GM19438 (cell line): Measurements from ENCODE around the gene GDF2.

Source experiments
- ATAC-seq: cut with Tn5 transposase; IDR thresholded peaks from one replicate; pipeline ENCODE4 v1.9.1; 2021; ENCODE audit warnings: low read depth; ENCODE audit not compliant: unreplicated experiment

GDF2 gene

DNA sequence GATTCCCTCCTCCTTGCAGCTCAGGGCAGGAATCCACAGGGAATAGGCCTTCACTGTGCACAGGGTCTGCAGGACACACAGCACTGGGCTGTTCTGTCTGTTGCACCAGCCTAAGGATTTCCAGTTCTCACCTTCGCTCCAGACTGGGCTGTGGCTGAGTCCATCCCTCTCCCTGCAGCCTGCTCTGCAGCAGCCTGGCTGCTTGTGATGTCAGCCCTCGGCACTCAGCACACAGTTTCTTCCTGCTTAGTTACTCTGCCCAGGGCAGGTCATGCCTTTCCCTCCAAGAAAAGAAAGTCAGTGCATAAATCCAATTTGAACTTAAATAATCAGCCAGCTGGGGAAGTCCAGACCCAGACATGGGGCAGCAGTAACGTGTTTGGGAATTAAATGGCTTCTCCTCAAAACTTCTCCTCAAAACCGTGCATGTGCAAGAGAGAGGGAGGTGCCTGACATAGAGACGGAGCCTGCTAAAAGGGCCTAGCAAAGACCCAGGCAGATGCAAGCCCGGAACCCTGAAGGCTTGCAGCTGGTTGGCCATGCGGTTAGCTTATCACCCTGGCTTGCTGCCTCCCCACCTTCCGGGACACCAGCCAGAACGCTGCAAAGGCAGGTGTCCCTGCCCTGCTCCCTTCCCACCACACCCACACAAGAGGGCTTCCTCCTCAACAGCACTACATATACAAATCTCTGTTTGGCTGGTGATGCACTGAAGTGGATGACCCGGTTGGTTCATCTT is 10.9 kb upstream of the GDF2 start:
- no peak for ATAC-seq

DNA sequence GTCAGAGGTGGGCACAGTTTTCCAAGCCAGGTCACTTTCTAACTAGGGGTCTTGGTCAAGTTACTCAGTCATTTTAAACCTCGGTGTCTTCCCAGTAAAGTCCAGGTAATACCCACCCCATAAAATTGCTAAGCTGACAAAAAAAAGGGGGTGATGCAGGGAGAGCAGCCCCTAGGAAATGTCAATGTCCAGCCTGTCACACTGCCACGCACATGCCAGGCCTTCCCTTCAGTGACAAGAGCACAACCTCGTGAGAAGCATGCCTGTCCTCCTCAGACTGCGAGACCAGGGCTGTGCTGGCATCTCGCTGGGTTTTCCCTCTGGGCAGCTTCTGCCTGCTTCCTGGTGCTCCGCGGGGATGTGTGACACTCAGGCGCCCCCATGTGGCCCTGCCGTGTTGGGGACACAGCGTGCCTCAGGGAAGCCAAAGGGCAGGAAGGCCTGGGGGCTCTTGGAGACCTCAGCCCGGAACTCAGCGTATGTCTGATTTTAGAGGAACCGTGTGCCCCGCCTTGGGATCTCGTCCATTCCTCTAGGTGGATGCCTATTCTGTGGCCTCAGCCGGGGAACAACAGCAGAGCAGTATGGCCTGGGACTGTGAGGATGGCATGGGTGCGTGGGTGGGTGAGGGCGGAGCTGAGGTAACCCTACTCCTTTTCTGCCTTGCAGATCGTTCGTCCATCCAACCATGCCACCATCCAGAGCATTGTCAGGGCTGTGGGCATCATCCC is 10.2 kb upstream of the GDF2 start:
- ATAC-seq, result no peak

DNA sequence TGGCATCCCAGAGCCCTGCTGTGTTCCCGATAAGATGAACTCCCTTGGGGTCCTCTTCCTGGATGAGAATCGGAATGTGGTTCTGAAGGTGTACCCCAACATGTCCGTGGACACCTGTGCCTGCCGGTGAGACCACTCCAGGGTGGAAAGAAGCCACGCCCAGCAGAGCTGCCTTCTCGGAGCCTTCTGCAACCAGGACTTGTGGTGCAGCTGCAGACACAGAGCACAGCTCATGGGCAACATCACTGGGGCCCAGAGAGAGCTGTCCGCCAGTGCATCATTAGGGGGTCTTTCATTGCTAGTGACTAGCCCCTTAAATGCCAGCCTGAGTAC is 9.6 kb upstream of the GDF2 start:
- ATAC-seq, result no peak

DNA sequence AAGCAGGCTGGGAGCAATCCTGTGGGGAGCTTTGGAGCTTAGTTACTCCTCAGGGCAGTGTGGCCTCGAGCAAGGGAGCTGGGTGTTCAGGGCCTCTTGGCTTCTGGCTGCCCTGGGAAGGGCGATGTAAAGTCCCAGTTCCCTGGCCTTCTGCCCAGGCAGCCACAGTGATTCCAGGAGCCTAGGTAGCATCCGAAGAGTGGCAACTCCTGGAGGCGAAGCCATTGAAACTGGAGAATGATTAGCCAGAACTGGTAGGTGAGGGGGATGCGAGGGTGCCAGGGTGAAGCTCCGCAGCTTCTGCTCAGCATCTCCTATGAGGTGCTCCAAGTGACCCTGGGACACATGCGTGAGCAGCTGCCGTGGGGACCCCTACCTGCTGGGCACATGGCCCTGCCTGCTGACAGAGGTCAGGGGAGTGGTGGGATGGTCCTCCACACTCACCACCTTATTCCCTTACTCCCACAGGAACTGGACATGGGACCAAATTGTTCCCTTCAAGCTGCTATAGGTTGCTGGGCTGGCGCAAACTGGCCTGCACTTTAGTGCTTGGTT is 7.8 kb upstream of the GDF2 start:
- ATAC-seq, result no peak

DNA sequence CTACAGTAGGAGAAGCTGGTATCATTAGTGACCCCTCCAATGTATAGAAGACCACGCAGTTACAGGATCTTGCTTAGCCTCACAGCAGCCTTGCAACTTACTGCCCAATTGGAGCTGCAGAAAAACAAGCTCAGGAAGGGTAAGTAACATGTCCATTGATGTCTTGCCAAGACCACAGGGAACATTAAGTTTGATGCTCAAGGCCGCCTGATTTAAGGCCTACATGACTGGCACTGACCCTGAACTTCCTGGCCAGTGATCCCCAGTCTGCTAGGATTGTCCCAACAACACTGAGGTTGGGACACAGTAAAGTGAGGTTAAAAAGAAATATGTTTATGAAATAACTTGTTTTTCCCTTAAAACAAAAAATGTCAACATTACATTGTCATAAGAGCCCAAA is 6.8 kb upstream of the GDF2 start:
- ATAC-seq, result no peak

DNA sequence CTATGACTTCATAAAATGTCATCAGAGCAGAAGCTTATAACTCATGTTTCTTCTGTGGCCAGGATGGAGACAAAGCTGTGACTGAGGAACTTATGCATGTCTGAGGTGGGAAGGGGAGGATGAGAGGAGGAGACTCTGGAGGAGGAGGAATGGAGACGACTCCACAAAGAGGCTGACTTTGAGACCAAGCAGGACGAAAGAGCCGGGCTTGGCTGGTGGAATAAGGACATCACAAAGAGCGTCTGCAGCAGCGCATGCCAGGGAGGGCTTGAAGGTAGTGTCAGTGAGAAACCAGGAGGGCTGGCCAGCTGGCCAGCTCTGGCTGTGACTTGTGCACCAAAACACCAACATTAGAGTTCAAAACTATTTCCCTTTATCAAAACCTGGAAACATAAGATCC is 6.1 kb upstream of the GDF2 start:
- no peak for ATAC-seq

DNA sequence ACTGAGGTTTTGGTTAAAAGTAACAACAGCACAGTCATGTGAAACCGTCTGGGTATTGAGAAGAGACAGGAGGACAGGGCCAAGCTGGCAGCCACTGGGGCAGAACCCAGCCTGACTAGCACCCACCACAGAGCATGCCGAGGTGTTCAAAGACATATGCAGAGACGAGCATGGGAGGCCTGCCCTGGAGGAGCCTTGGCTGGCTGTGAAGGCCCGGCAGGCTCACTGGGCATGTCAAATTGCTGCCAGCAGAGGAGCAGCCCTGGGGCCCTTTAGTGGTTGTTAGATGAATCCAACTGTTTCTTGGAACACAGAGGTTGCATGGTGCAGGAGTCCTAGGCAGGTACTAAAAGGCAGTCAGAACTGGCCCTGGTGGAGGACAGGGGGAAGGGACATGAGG is 5.0 kb upstream of the GDF2 start:
- no peak for ATAC-seq

DNA sequence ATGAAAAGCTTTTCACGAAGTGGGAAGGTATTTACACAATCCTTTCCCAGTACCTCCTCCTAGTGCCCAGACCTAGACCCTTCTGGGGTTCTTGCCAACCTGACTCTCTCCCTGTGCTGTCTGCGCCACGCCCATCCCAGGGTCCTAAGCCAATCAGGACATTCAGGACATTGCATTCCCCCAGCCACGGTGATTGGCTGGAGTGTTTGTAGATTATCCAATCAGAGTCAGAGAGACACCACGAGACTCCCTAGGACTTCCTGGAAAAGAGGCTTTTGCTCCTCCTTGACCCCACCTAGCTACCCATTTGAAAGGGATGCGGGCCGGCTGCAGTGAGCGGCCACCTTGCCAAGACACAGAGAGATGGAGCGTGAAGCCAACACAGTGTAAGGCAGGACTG is 3.5 kb upstream of the GDF2 start:
- no peak for ATAC-seq

DNA sequence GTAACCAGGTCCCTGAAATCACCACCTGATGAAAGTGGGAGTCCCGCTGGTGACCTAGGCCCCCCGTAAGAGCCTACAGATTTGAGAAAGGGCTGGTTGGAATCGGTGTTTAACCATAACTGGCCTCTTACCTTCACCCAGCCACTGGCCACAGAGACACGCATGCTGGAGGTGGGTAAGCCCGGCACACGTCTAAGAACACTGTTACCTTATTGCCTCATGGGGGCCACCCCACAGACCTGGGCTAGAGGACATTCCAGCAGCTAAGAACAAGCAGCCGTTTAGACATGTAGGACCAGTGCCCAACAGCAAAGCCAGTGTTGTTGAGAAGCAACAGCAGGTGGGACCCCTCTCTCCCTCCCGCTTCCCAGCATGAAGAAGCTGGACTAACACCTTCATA is 2.5 kb upstream of the GDF2 start:
- no peak for ATAC-seq

DNA sequence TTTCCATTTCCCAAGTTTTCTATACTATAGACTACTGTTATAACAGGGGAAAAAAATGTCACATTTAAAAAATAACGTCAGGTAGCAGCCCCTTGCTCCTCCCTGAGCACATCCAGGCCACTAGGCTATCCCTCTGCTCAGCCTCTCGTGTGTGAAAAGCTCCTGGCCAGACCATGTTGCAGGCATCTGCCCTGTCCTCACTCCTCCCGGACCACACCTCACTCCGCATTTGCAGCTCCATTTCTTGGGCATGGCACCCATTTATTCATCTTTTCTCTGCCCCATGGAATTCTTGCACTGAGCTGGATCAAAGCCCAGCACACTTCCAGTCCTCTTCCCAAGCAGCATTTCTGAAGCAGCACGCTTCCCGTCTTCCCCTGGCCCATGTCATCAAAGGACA is 1.4 kb upstream of the GDF2 start:
- no peak for ATAC-seq

DNA sequence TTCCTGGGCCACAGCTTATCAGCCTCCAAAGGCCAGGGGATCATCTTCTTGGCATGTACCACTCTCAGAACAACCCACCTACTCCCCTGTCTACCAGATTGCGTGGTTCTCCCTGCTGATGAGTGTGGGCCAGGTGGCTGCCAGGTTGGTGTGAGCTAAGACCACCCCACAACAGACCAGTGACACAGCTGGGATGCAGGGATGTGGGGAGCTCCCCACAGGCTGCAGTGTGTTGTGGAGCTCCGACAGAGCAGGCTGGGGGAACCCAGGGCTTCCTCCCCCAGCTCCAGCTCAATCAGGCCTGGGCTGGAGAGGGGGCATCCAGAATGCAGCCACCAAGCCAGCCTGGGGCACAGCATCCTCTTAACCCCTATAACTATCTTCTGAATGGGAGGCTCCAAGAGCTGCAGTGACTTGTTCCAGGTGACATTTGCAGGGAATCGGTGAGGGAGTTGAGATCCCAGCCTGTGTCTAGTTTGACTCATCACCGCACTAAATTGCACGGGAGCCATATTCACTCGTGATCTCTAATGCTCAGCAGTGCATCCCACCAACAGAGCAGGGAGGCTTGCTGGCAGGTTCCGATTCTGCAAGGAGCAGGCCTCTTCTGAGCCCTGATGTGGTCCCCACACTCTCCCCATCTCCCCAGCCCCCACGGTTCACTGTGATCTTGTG is 596 bp upstream of the GDF2 start:
- no peak for ATAC-seq

DNA sequence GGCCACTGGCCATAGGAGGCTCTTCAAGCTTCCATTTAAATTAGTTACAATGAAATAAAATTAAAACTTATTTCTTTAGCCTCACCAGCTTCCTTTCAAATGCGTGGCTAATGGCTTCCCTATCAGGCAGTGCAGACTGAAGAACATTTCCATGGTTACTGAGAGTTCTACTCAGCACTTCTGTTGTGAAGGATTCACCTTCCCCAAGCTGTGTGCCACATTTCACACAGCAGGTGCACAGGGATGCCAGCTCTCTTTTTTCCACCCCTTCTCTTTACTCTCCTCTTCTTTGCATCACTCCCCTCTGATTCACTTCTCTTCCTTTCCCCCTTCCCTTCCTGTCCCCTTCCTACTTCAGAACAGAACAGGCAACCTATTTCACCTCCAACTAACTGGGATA is 833 bp downstream of the GDF2 start:
- ATAC-seq, result no peak

DNA sequence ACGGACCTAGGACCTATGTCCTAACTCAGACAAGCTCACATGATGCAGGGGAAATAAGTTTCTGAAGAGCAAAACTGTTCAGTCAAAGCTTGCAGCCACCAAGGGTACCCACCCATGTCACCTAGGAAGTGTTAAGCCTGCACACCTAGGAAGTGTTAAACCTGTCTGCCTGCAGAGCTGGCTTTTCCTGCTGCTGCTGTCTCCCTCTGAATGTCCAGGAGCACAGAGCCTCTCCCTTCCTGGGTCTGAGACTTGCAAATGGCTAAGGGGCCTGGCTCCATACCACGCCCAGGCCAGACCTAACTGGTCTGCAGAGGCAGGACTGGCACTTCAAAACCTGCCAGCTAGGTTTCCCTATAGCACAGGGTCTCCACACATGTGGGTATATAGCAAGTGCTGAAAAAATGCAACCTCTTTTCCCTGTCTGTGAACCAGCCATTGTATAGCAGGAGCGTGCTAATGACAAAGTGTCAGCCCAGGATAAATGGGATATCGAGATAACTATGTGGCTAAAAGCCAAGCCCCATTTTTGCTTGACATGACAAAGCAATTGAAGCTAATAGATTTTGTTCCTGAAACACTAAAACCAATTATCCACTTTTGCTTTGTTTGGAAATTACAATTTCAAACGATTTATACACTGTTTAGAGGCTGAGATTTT is 1.5 kb downstream of the GDF2 start:
- no peak for ATAC-seq

DNA sequence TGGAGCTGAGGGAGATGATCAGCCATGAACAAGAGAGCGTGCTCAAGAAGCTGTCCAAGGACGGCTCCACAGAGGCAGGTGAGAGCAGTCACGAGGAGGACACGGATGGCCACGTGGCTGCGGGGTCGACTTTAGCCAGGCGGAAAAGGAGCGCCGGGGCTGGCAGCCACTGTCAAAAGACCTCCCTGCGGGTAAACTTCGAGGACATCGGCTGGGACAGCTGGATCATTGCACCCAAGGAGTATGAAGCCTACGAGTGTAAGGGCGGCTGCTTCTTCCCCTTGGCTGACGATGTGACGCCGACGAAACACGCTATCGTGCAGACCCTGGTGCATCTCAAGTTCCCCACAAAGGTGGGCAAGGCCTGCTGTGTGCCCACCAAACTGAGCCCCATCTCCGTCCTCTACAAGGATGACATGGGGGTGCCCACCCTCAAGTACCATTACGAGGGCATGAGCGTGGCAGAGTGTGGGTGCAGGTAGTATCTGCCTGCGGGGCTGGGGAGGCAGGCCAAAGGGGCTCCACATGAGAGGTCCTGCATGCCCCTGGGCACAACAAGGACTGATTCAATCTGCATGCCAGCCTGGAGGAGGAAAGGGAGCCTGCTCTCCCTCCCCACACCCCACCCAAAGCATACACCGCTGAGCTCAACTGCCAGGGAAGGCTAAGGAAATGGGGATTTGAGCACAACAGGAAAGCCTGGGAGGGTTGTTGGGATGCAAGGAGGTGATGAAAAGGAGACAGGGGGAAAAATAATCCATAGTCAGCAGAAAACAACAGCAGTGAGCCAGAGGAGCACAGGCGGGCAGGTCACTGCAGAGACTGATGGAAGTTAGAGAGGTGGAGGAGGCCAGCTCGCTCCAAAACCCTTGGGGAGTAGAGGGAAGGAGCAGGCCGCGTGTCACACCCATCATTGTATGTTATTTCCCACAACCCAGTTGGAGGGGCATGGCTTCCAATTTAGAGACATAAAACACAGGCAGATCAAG is 3.3 kb downstream of the GDF2 start:
- ATAC-seq, result no peak

DNA sequence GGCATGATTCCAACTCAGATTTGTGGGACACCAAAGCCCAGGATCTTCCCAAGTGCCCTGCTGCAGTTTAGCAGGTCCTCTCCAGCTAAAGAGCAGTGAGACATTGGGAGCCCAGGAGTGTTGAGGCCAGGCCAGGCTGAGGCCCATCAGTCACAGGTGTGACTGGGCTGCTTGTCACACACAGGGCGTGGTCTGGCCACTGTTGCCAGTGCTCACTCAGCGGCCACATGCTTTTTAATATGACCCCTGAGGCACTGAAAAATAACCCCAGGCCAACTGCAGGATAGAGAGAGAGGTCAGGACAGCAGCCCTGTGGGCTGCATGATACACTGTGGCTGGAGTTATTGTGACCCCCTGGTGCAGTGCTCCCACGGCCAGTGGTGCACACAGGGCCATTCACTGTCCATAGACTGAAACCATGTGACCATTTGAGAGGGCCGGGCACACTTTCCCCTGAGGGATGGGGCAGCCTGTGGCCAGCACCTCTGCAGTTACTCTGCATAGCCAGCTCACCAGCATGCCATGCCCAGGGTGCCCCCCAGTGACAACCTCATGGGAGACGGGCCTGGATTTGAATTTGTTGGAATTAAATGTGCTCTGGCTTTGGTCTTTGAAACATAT is 4.2 kb downstream of the GDF2 start:
- no peak for ATAC-seq

DNA sequence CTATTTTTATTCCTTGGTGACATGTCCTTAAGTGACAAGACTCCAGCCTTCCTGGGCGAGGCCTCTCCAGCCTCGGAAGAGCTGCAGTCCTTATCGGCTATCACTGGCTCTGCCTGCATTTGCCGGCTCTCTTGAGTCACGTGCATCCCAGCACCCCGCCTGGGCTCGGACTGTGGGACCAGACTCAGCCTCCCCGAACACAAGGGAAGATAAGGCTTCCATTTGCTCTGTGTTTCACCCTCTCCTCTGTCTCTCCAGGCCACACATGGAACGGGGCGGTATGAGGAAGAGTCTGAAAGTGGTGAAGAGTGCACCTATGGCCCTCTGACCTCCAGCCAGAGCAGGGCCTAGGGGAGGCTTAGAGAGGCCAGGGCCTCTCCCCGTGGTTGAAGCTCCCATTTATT is 4.7 kb downstream of the GDF2 start:
- no peak for ATAC-seq

DNA sequence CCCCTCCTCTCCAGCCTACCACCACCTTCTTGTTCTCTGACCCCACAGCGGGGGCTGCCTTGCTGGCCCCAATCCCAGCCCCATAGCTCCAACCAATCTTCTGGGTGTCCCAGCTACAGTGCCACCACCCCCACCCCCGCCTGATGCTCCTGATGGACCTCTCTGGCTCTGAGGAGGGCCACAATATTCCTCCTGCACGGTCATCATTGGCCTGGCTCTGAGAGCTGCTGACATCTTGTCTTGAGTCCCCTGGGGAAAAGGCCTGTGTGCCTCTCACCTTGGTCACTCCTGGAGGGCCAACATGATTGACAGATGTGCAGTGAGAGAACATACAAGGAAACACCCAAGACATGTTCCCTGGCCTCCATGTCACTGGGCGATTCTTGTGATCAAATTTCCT is 7.6 kb downstream of the GDF2 start:
- no peak for ATAC-seq

DNA sequence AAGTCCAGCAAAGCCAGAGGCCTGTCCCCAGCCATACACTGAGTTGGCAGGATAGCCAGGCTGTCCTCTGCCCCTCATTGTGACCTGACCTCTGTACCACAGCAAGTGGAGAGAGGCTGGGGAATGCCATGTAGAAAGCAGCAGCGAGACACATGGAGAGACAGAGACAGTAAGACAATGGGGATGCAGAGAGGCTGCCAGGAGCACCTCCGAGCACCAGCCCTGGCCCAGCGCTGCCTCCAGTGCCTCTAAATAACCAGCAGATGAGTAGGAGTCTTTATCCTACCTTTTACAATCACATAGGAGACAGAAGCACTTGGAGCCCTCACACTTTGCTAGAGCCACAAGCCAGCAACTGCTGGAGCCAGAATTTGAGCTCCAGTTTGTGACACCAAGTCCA is 8.1 kb downstream of the GDF2 start:
- no peak for ATAC-seq

DNA sequence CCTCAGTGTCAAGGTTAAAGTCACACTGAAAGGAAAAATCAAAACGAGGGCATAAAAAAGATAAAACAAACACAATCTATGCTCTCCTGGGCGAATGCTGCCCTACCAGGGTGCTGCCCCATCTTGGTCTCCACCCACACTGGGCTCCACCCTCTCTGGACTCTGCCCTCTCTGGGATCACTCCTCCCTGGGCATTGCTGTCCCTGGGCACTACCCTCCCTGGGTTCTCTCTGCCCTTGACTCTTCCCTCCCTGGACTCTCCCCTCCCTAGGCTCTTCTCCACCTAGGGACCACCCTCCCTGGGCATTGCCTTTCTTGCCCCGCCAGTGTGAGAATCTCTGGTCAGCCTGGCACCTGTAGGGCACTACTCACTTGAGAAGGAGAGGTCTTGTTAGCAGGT is 8.6 kb downstream of the GDF2 start:
- ATAC-seq, result no peak

DNA sequence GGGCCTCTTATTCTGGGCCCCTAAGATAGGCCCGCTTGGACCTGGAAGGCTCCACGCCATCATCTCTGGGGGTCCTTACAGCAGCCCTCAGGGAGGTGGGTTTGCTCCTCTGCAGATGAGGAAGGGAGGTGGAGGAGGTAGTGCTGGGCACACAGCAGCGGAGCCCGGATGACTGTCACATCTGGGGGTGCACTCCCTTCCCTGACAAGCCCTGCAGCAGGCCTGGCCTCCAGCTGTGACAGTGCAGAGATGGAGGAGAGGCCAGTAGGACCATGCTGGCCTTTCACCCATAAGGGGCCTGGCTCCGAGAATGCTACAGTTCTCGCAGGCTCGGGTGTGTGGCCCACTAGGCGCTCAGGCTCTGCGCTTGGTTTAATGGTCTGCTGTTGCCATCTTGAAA is 9.2 kb downstream of the GDF2 start:
- ATAC-seq, result no peak
